ENCODE measurements around the gene ATP13A3.
"Not testable (repeated sequence)": the region's sequence is repeated elsewhere in the genome, so short reads cannot be mapped to it uniquely, and the experiment has no call there.

ATP13A3 gene

GRCh38 chr3:194500198-194500597 lies 13.4 kb upstream of the ATP13A3 start:
- no peak for DNase-seq (ENCODE audit: low spot score)

GRCh38 chr3:194499516-194499915 lies 12.7 kb upstream of the ATP13A3 start:
- DNase-seq (ENCODE audit: low spot score), result not testable (repeated sequence)

- DNase-seq (ENCODE audit: low spot score), result no peak
These were observed 11.2 kb upstream of the ATP13A3 start for GRCh38 chr3:194497799-194498575.

GRCh38 chr3:194496217-194496919 lies 9.6 kb upstream of the ATP13A3 start:
- no peak for DNase-seq (ENCODE audit: low spot score)

- no peak for DNase-seq (ENCODE audit: low spot score)
These were observed 8.2 kb upstream of the ATP13A3 start for GRCh38 chr3:194494951-194495374.

GRCh38 chr3:194493995-194494927 lies 7.5 kb upstream of the ATP13A3 start:
- not testable (repeated sequence) for DNase-seq (ENCODE audit: low spot score)

- no peak for DNase-seq (ENCODE audit: low spot score)
These were observed 5.2 kb upstream of the ATP13A3 start for GRCh38 chr3:194492001-194492400.

- DNase-seq (ENCODE audit: low spot score), result no peak
These were observed 3.2 kb upstream of the ATP13A3 start for GRCh38 chr3:194489736-194490612.

GRCh38 chr3:194488055-194488742 lies 1.4 kb upstream of the ATP13A3 start:
- DNase-seq (ENCODE audit: low spot score), result no peak

GRCh38 chr3:194487289-194488054 lies 670 bp upstream of the ATP13A3 start:
- DNase-seq (ENCODE audit: low spot score), result no peak

- DNase-seq (ENCODE audit: low spot score), result no peak
These were observed 792 bp downstream of the ATP13A3 start for GRCh38 chr3:194485881-194486539.

- DNase-seq (ENCODE audit: low spot score), result no peak
These were observed 1.3 kb downstream of the ATP13A3 start for GRCh38 chr3:194485468-194485880.

GRCh38 chr3:194484614-194485013 lies 2.2 kb downstream of the ATP13A3 start:
- no peak for DNase-seq (ENCODE audit: low spot score)

- DNase-seq (ENCODE audit: low spot score), result no peak
These were observed 3.0 kb downstream of the ATP13A3 start for GRCh38 chr3:194483850-194484249.

- not testable (repeated sequence) for DNase-seq (ENCODE audit: low spot score)
These were observed 4.0 kb downstream of the ATP13A3 start for GRCh38 chr3:194482830-194483229.

- DNase-seq (ENCODE audit: low spot score), result no peak
These were observed 4.6 kb downstream of the ATP13A3 start for GRCh38 chr3:194482196-194482593.

- no peak for DNase-seq (ENCODE audit: low spot score)
These were observed 5.1 kb downstream of the ATP13A3 start for GRCh38 chr3:194481525-194482195.

GRCh38 chr3:194481103-194481502 lies 5.7 kb downstream of the ATP13A3 start:
- DNase-seq (ENCODE audit: low spot score), result no peak
